Muscle layer of colon (tissue), 2 donors: ENCODE data around the gene SOX5.
"Not testable (repeated sequence)": the region's sequence is repeated elsewhere in the genome, so short reads cannot be mapped to it uniquely, and the experiment has no call there.

Experiments
- H3K27ac ChIP-seq: one replicate; pipeline ENCODE4 v1.7.0; 2013; ENCODE audit warnings: low read depth, mild to moderate bottlenecking, low read length, moderate library complexity
- H3K27me3 ChIP-seq, 2 donors: one replicate each; pipeline ENCODE4 v1.7.0; 2013; ENCODE audit warnings: low read length in 2 of 2, mild to moderate bottlenecking in 2 of 2; ENCODE audit not compliant: insufficient read depth in 2 of 2, control insufficient read depth in 1 of 2
- H3K36me3 ChIP-seq: one replicate; pipeline ENCODE4 v1.7.0; 2013; ENCODE audit warnings: mild to moderate bottlenecking, low read length; ENCODE audit not compliant: insufficient read depth
- H3K4me1 ChIP-seq: one replicate; pipeline ENCODE4 v1.7.0; 2013; ENCODE audit warnings: mild to moderate bottlenecking, low read length; ENCODE audit not compliant: insufficient read depth
- H3K4me3 ChIP-seq, 2 donors: one replicate each; pipeline ENCODE4 v1.7.0; 2013; ENCODE audit warnings: low read length in 2 of 2, low read depth in 1 of 2, mild to moderate bottlenecking in 1 of 2, moderate library complexity in 1 of 2
- H3K9ac ChIP-seq: one replicate; pipeline ENCODE4 v1.7.0; 2013; ENCODE audit warnings: low read length
- H3K9me3 ChIP-seq: one replicate; pipeline ENCODE4 v1.7.0; 2013; ENCODE audit warnings: mild to moderate bottlenecking, low read length
- donor health status: abdominal sarcoma.
- donor health status: Adenocarcinoma of cecum.

The SOX5 gene

DNA sequence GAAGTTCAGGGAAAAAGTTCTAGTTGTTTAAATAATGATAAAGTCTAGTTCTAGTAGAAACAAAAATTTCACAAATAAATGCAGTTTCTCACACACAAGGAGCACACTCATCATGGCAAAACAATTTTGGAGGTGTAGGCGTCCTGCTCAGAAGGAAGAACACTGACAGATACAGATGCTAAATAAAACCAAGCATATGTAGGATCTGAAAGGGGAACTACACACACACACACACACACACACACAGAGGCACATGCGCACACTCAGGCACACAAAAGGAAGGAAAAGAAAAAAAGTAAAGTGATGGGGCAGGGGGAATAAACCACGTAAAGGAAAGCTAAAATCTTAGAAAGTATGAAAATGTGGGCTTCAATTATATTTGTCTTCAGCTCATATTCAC lies 117.7 kb downstream of the SOX5 start:
- no peak overlapping the region for H3K27ac ChIP-seq
- H3K36me3 ChIP-seq, result no peaks in the 10 kb centered on the region
- no peaks in the 10 kb centered on the region for H3K4me1 ChIP-seq
- H3K9me3 ChIP-seq, result no peaks in the 10 kb centered on the region
- no peaks in the 10 kb centered on the region for H3K27me3 ChIP-seq
- no peak overlapping the region for H3K9ac ChIP-seq
- no peak overlapping the region for H3K4me3 ChIP-seq

GRCh38 chr12:23830210-23830609 lies 119.3 kb downstream of the SOX5 start:
- Histone ChIP-seq H3K36me3 (no peaks in the 10 kb centered on the region), H3K9me3 (no peaks in the 10 kb centered on the region), H3K4me1 (no peaks in the 10 kb centered on the region), H3K4me3 (no peak overlapping the region), H3K9ac (no peak overlapping the region), H3K27ac (no peak overlapping the region), H3K27me3 (no peaks in the 10 kb centered on the region)

DNA sequence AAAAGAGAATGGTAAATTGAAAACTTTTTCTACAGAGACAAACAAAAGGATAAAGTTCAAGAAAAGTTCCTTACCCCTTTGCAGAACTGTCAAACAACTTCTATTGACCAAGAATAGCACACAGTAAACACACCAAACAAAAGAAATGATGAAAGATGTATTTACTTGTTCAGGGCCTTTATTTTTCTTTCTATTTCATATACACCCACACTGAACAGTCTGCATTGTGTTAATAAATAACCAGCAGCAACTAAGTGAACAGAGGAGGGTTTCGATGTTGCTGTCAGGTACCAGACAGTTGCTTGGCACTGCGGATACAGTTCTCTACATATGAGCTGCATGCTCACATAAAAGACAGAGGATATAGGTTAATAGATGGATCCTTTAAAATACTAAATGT lies 122.1 kb downstream of the SOX5 start:
- Histone ChIP-seq H3K9ac (no peak overlapping the region), H3K36me3 (no peaks in the 10 kb centered on the region), H3K27me3 (no peaks in the 10 kb centered on the region)

GRCh38 chr12:23825124-23825523 lies 124.3 kb downstream of the SOX5 start:
- H3K27ac ChIP-seq, H3K4me3 ChIP-seq: not testable (repeated sequence)

More for the DNA sequence above, 122.1 kb downstream of the SOX5 start:
- Histone ChIP-seq H3K4me1 (no peaks in the 10 kb centered on the region), H3K4me3 (no peak overlapping the region), H3K9me3 (no peaks in the 10 kb centered on the region), H3K27ac (no peak overlapping the region)

DNA sequence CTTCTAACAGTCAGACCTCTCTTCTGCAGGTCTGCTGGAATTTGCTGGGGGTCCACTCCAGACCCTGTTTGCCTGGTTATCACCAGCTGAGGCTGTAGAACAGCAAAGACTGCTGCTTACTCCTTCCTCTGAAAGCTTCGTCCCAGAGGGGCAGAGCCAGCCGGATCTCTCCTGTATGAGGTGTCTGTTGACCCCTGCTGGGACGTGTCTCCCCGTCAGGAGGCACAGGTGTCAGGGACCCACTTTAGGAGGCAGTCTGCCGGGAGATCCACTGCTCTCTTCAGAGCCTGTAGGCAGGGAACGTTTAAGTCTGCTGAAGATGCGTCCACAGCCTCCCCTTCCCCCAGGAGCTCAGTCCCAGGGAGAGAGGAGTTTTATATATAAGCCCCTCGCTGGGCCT lies 125.1 kb downstream of the SOX5 start:
- no peaks in the 10 kb centered on the region for H3K4me1 ChIP-seq
- no peak overlapping the region for H3K4me3 ChIP-seq
- H3K36me3 ChIP-seq, result no peaks in the 10 kb centered on the region
- no peaks in the 10 kb centered on the region for H3K9me3 ChIP-seq
- no peak overlapping the region for H3K9ac ChIP-seq
- no peaks in the 10 kb centered on the region for H3K27me3 ChIP-seq
- no peak overlapping the region for H3K27ac ChIP-seq

More at GRCh38 chr12:23825124-23825523, 124.3 kb downstream of the SOX5 start:
- not testable (repeated sequence) for H3K36me3 ChIP-seq, H3K27me3 ChIP-seq, H3K9ac ChIP-seq, H3K4me1 ChIP-seq, H3K9me3 ChIP-seq

- H3K36me3 ChIP-seq, H3K9ac ChIP-seq, H3K4me1 ChIP-seq, H3K4me3 ChIP-seq, H3K9me3 ChIP-seq, H3K27me3 ChIP-seq, H3K27ac ChIP-seq: not testable (repeated sequence)
Observed at GRCh38 chr12:23822883-23823282, 126.6 kb downstream of the SOX5 start.

- Histone ChIP-seq H3K4me1 (no peaks in the 10 kb centered on the region), H3K9ac (no peak overlapping the region), H3K36me3 (no peaks in the 10 kb centered on the region)
Observed at GRCh38 chr12:23817345-23817744, 132.1 kb downstream of the SOX5 start.

GRCh38 chr12:23816394-23816851 lies 133.0 kb downstream of the SOX5 start:
- H3K4me1 ChIP-seq, result no peaks in the 10 kb centered on the region
- no peak overlapping the region for H3K9ac ChIP-seq
- no peaks in the 10 kb centered on the region for H3K36me3 ChIP-seq
- H3K27ac ChIP-seq, result no peak overlapping the region
- no peaks in the 10 kb centered on the region for H3K27me3 ChIP-seq
- no peak overlapping the region for H3K4me3 ChIP-seq
- no peaks in the 10 kb centered on the region for H3K9me3 ChIP-seq

More at GRCh38 chr12:23817345-23817744, 132.1 kb downstream of the SOX5 start:
- no peak overlapping the region for H3K27ac ChIP-seq
- no peaks in the 10 kb centered on the region for H3K9me3 ChIP-seq
- no peaks in the 10 kb centered on the region for H3K27me3 ChIP-seq
- H3K4me3 ChIP-seq, result no peak overlapping the region

- Histone ChIP-seq H3K36me3 (no peaks in the 10 kb centered on the region), H3K27me3 (no peaks in the 10 kb centered on the region), H3K4me3 (no peak overlapping the region), H3K4me1 (no peaks in the 10 kb centered on the region), H3K27ac (no peak overlapping the region), H3K9ac (no peak overlapping the region), H3K9me3 (no peaks in the 10 kb centered on the region)
Observed at GRCh38 chr12:23815810-23816209, 133.7 kb downstream of the SOX5 start.

- Histone ChIP-seq H3K4me3 (no peak overlapping the region), H3K9ac (no peak overlapping the region), H3K27me3 (no peaks in the 10 kb centered on the region), H3K4me1 (no peaks in the 10 kb centered on the region), H3K9me3 (no peaks in the 10 kb centered on the region), H3K36me3 (no peaks in the 10 kb centered on the region), H3K27ac (no peak overlapping the region)
Observed at GRCh38 chr12:23813206-23813605, 136.3 kb downstream of the SOX5 start.

DNA sequence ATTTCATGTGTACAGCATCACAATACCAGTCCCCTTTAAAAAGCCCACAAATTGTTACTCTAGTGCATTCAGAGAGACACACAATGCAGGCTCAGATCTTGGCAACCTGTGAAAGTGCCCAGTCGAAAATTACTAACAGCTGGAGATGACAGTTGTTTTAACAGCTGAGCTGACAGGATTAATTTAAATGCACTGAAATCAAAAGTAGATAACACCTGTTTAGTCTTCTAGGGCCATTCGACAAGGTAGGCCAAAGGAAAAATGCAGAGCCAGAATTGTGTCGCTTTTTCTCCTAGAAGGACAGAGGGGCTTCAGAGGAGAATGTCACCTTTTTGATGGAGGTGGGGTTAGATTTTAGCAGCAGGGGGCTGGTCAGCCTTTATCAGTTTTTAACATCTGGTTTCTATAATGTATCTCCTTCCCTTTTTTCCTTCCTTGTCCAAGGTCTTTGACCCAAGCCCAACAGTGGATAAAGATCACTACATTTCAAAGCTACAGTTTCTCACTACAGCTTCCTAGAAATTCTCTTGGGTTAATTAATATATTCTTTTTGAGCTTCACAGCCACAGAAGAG lies 139.1 kb downstream of the SOX5 start:
- no peaks in the 10 kb centered on the region for H3K36me3 ChIP-seq
- H3K27ac ChIP-seq, result no peak overlapping the region
- H3K9ac ChIP-seq, result no peak overlapping the region
- no peak overlapping the region for H3K4me3 ChIP-seq
- no peaks in the 10 kb centered on the region for H3K27me3 ChIP-seq
- no peaks in the 10 kb centered on the region for H3K4me1 ChIP-seq
- H3K9me3 ChIP-seq, result no peaks in the 10 kb centered on the region

GRCh38 chr12:23803540-23803939 lies 145.9 kb downstream of the SOX5 start:
- Histone ChIP-seq H3K9me3 (no peaks in the 10 kb centered on the region), H3K27me3 (no peaks in the 10 kb centered on the region), H3K9ac (no peak overlapping the region), H3K36me3 (no peaks in the 10 kb centered on the region), H3K4me1 (no peaks in the 10 kb centered on the region), H3K4me3 (no peak overlapping the region), H3K27ac (no peak overlapping the region)
